AG09309 (cell line): ENCODE results near the gene GUCD1.

Experiments
- DNase-seq: peaks from one replicate; pipeline ENCODE4 v3.0.0-alpha.2; 2010; ENCODE audit warnings: low read depth
- H3K4me3 ChIP-seq: 2 replicates; pipeline ENCODE4 v1.5.1; 2011; ENCODE audit warnings: mild to moderate bottlenecking, low read depth, low read length, moderate library complexity; ENCODE audit not compliant: control insufficient read depth
- CTCF ChIP-seq: IDR thresholded peaks from 2 replicates; pipeline ENCODE4 v1.5.1; 2011; ENCODE audit warnings: mild to moderate bottlenecking, low read depth, low read length, inconsistent platforms; ENCODE audit not compliant: insufficient read depth, control insufficient read depth; ENCODE audit errors: missing control alignments

The GUCD1 gene

GRCh38 chr22:24497841-24498258, 57.1 kb downstream of the GUCD1 start:
- H3K4me3 ChIP-seq: no peak overlapping the region
- TF ChIP-seq CTCF: no peak
- no peak for DNase-seq

GRCh38 chr22:24496661-24497060, 58.3 kb downstream of the GUCD1 start:
- TF ChIP-seq CTCF: no peak
- H3K4me3 ChIP-seq: no peak overlapping the region
- DNase-seq: no peak

GRCh38 chr22:24496234-24496633, 58.7 kb downstream of the GUCD1 start:
- DNase-seq: no peak
- no peak overlapping the region for H3K4me3 ChIP-seq
- no peak for TF ChIP-seq CTCF

GRCh38 chr22:24495365-24495675, 59.6 kb downstream of the GUCD1 start:
- H3K4me3 ChIP-seq: no peak overlapping the region
- no peak for TF ChIP-seq CTCF

GRCh38 chr22:24494528-24495364, 60.2 kb downstream of the GUCD1 start, which contains the start of gene UPB1:
UPB1 (plus strand) TSS chr22:24495332; CDS start chr22:24495404, 72 bp downstream.
- TF ChIP-seq CTCF: no peak
- DNase-seq: no peak
- H3K4me3 ChIP-seq: peak within 1 kb of the TSS; percentile 10; the same call in 1 of the 2 replicates

More at GRCh38 chr22:24495365-24495675, 59.6 kb downstream of the GUCD1 start:
- DNase-seq: no peak

- TF ChIP-seq CTCF: no peak
- H3K4me3 ChIP-seq: no peak overlapping the region
Observed at GRCh38 chr22:24494167-24494527, 60.8 kb downstream of the GUCD1 start.

More at GRCh38 chr22:24494167-24494527, 60.8 kb downstream of the GUCD1 start:
- no peak for DNase-seq
